ENCODE results near the gene TENT4B.

Gene TENT4B

GRCh38 chr16:50209546-50210265, 56.6 kb downstream of the TENT4B start:
- no peak for DNase-seq (ENCODE audit: low read depth)
- no peak for TF ChIP-seq CTCF (conservative IDR thresholded peaks at IDR 0.05; ENCODE audit: control insufficient read depth, insufficient read depth, low read depth, low read length)
- no peak overlapping the region for H3K4me3 ChIP-seq (ENCODE audit: control insufficient read depth, low read depth, low read length)

GRCh38 chr16:50210266-50211038, 57.3 kb downstream of the TENT4B start:
- H3K4me3 ChIP-seq (ENCODE audit: control insufficient read depth, low read depth, low read length), result no peak overlapping the region
- DNase-seq (ENCODE audit: low read depth), result peak; percentile 86
- TF ChIP-seq CTCF (conservative IDR thresholded peaks at IDR 0.05; ENCODE audit: control insufficient read depth, insufficient read depth, low read depth, low read length), result peak; percentile 80

GRCh38 chr16:50213939-50214519, 60.9 kb downstream of the TENT4B start:
- DNase-seq (ENCODE audit: low read depth), result peak; percentile 62
- H3K4me3 ChIP-seq (ENCODE audit: control insufficient read depth, low read depth, low read length), result no peak overlapping the region
- peak; percentile 70 for TF ChIP-seq CTCF (conservative IDR thresholded peaks at IDR 0.05; ENCODE audit: control insufficient read depth, insufficient read depth, low read depth, low read length)

GRCh38 chr16:50215680-50216079, 62.6 kb downstream of the TENT4B start:
- DNase-seq (ENCODE audit: low read depth), result no peak
- TF ChIP-seq CTCF (conservative IDR thresholded peaks at IDR 0.05; ENCODE audit: control insufficient read depth, insufficient read depth, low read depth, low read length), result no peak
- no peak overlapping the region for H3K4me3 ChIP-seq (ENCODE audit: control insufficient read depth, low read depth, low read length)

- H3K4me3 ChIP-seq (ENCODE audit: control insufficient read depth, low read depth, low read length), result no peak overlapping the region
- DNase-seq (ENCODE audit: low read depth), result no peak
- no peak for TF ChIP-seq CTCF (conservative IDR thresholded peaks at IDR 0.05; ENCODE audit: control insufficient read depth, insufficient read depth, low read depth, low read length)
Observed at GRCh38 chr16:50216231-50216630, 63.1 kb downstream of the TENT4B start.

- DNase-seq (ENCODE audit: low read depth), result no peak
- H3K4me3 ChIP-seq (ENCODE audit: control insufficient read depth, low read depth, low read length), result no peak overlapping the region
- TF ChIP-seq CTCF (conservative IDR thresholded peaks at IDR 0.05; ENCODE audit: control insufficient read depth, insufficient read depth, low read depth, low read length), result no peak
Observed at GRCh38 chr16:50219402-50219975, 66.4 kb downstream of the TENT4B start.
